ENCODE results near the gene CLDN18.

GRCh38 chr3:138062626-138063025, 52.7 kb downstream of the CLDN18 start:
- no peak for TF ChIP-seq POLR2AphosphoS5 (IDR thresholded peaks at IDR 0.05; ENCODE audit: low read depth, low read length)
- no peak for TF ChIP-seq POLR2A (IDR thresholded peaks at IDR 0.05; ENCODE audit: low read depth, low read length)

Measured in GM12891 (cell line).